WTC11 (cell line): ENCODE results near the gene GNAS.

Source experiments
- NFYB ChIP-seq: sonication (generic); formaldehyde crosslinking; conservative IDR thresholded peaks from 2 replicates; pipeline ENCODE4 v1.8.0; 2022; ENCODE audit warnings: low read depth, missing genetic modification reagents
- SP1 ChIP-seq: sonication (generic); formaldehyde crosslinking; conservative IDR thresholded peaks from 2 replicates; pipeline ENCODE4 v1.8.1; 2022; ENCODE audit warnings: missing genetic modification reagents
- TF ChIP-seq, protein P1 (sequence below): sonication (generic); formaldehyde crosslinking; IDR thresholded peaks from 2 replicates; pipeline ENCODE4 v1.8.1; 2023; ENCODE audit warnings: mild to moderate bottlenecking, missing genetic modification reagents, moderate library complexity
- TF ChIP-seq, protein P2 (sequence below): fragments of 200-600 bp; IDR thresholded peaks from 2 replicates; pipeline ENCODE4 v1.8.0; 2022; ENCODE audit warnings: antibody characterized with exemption
- TF ChIP-seq, protein P3 (sequence below): sonication (generic); formaldehyde crosslinking; IDR thresholded peaks from 2 replicates; pipeline ENCODE4 v1.8.0; 2022; ENCODE audit warnings: mild to moderate bottlenecking, missing genetic modification reagents

DNA sequence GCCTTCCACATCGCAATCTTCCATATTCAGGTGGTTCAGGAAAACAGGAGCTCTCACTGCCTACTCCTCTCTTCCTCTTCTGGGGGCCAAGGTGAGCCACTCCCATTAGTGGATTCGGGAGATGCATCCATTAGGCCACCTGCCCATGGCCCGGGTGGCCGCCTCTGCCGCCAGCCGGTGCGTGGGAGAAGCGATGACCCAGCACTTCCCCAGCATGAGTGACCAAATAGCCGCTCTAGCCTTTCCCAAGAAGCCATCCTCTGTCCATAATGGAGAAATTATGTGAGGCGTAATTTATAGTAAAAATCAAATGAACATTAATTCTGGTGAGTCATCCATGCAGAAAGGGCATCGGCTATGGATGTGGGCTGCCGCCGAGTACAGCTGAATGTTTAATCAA, 41.2 kb upstream of the GNAS start:
- TF ChIP-seq, protein P1, sequence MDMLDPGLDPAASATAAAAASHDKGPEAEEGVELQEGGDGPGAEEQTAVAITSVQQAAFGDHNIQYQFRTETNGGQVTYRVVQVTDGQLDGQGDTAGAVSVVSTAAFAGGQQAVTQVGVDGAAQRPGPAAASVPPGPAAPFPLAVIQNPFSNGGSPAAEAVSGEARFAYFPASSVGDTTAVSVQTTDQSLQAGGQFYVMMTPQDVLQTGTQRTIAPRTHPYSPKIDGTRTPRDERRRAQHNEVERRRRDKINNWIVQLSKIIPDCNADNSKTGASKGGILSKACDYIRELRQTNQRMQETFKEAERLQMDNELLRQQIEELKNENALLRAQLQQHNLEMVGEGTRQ = no peak
- TF ChIP-seq NFYB = no peak
- TF ChIP-seq, protein P2, sequence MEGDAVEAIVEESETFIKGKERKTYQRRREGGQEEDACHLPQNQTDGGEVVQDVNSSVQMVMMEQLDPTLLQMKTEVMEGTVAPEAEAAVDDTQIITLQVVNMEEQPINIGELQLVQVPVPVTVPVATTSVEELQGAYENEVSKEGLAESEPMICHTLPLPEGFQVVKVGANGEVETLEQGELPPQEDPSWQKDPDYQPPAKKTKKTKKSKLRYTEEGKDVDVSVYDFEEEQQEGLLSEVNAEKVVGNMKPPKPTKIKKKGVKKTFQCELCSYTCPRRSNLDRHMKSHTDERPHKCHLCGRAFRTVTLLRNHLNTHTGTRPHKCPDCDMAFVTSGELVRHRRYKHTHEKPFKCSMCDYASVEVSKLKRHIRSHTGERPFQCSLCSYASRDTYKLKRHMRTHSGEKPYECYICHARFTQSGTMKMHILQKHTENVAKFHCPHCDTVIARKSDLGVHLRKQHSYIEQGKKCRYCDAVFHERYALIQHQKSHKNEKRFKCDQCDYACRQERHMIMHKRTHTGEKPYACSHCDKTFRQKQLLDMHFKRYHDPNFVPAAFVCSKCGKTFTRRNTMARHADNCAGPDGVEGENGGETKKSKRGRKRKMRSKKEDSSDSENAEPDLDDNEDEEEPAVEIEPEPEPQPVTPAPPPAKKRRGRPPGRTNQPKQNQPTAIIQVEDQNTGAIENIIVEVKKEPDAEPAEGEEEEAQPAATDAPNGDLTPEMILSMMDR = no peak
- TF ChIP-seq, protein P3, sequence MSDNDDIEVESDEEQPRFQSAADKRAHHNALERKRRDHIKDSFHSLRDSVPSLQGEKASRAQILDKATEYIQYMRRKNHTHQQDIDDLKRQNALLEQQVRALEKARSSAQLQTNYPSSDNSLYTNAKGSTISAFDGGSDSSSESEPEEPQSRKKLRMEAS (CRISPR knock-in tag) = no peak
- TF ChIP-seq SP1 (CRISPR knock-in tag) = no peak
